ENCODE results near the gene ADAM19.

DNA sequence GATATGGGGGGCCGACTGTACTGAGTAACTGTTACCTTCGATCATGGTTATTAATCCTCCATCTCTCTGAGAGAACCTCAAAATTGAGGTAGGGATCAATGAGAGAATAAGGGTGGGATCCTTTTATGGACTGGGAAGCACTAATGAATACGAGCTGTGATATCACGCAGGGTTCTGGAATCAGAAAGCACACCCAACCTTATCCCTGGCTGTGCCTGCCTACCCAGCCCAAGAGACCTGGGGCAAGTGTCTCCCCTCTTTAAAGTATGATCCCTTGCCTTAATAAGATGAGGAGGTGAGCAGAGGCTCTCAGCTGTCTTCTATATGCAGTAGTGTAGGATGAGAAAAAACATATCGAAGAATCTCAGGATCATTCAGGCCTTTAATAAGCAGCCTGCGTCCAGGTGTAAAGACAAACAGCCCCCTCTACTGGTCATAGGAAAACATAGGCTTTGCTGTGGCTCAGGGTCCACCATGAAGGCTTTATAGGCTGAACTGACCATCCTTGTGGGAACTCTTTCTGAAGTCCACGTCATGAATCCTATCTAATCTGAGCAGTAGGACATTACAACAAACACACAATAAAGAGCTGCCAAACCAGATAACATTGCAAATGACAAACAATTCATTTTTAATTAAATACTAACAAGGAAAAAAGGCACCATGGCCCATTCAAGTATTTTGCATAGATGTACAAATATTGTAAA, 98.7 kb downstream of the ADAM19 start:
- TF ChIP-seq, protein P1, sequence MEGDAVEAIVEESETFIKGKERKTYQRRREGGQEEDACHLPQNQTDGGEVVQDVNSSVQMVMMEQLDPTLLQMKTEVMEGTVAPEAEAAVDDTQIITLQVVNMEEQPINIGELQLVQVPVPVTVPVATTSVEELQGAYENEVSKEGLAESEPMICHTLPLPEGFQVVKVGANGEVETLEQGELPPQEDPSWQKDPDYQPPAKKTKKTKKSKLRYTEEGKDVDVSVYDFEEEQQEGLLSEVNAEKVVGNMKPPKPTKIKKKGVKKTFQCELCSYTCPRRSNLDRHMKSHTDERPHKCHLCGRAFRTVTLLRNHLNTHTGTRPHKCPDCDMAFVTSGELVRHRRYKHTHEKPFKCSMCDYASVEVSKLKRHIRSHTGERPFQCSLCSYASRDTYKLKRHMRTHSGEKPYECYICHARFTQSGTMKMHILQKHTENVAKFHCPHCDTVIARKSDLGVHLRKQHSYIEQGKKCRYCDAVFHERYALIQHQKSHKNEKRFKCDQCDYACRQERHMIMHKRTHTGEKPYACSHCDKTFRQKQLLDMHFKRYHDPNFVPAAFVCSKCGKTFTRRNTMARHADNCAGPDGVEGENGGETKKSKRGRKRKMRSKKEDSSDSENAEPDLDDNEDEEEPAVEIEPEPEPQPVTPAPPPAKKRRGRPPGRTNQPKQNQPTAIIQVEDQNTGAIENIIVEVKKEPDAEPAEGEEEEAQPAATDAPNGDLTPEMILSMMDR (IDR thresholded peaks at IDR 0.05) = peak; percentile 59 to 74 (median 66)
- no peak for TF ChIP-seq POLR2A (IDR thresholded peaks at IDR 0.05)

Data from uterus (tissue), 2 donors.